ENCODE results near the gene DIP2C. TPM values are rescaled to one million over a fixed set of nuclear protein-coding genes. Genes with fewer than 3 reads are reported as not detected.

The DIP2C gene
- total RNA-seq, 1 experiment from 2014 or later, result 11.4 TPM

GRCh38 chr10:475709-476454 is 213.6 kb downstream of the DIP2C start:
- CTCF ChIA-PET, result no interaction called here
- POLR2A ChIA-PET, result no interaction called here
- peaks cover 23% of the 10 kb centered on the region for H3K36me3 Mint-ChIP-seq (ENCODE audit: insufficient read depth, unreplicated experiment)
- H3K27me3 ChIP-seq (replicated peaks; ENCODE audit: control insufficient read depth, insufficient read depth, low read length), result no peaks in the 10 kb centered on the region
- H3K36me3 ChIP-seq (ENCODE audit: control insufficient read depth, insufficient read depth, low read length), result no peaks in the 10 kb centered on the region
- BruUV-seq (replicated peaks), result no TSS peak
- peaks cover 7% of the 10 kb centered on the region for H3K4me1 Mint-ChIP-seq (ENCODE audit: low read depth, unreplicated experiment)
- H3K4me3 ChIP-seq (ENCODE audit: low read depth, low read length), result no peak overlapping the region
- no peak for TF ChIP-seq CTCF (IDR thresholded peaks at IDR 0.05; ENCODE audit: insufficient read depth in 1 of 2, low read depth in 1 of 2, low read length in 1 of 2, severe bottlenecking in 1 of 2, unreplicated experiment in 1 of 2)
- intact Hi-C loops (cut with micrococcal nuclease; ENCODE audit: unreplicated experiment), result no loop called here
- DNase-seq, result no peak
- peaks cover 27% of the 10 kb centered on the region for H3K9me3 Mint-ChIP-seq (ENCODE audit: unreplicated experiment)
- H3K4me3 Mint-ChIP-seq (ENCODE audit: unreplicated experiment), result no peak overlapping the region
- no peaks in the 10 kb centered on the region for H3K4me1 ChIP-seq
- no peak overlapping the region for H3K27ac Mint-ChIP-seq (ENCODE audit: unreplicated experiment)
- peaks cover 3% of the 10 kb centered on the region for H3K27me3 Mint-ChIP-seq (ENCODE audit: insufficient read depth, unreplicated experiment)
- H3K9me3 ChIP-seq, result no peaks in the 10 kb centered on the region

- Mint-ChIP-seq H3K27me3 (ENCODE audit: insufficient read depth, unreplicated experiment) (peaks cover 3% of the 10 kb centered on the region), H3K9me3 (ENCODE audit: unreplicated experiment) (peaks cover 27% of the 10 kb centered on the region), H3K4me3 (ENCODE audit: unreplicated experiment) (no peak overlapping the region), H3K4me1 (ENCODE audit: low read depth, unreplicated experiment) (peaks cover 7% of the 10 kb centered on the region), H3K27ac (ENCODE audit: unreplicated experiment) (no peak overlapping the region), H3K36me3 (ENCODE audit: insufficient read depth, unreplicated experiment) (peaks cover 23% of the 10 kb centered on the region)
- ChIA-PET CTCF (no interaction called here), POLR2A (no interaction called here)
- BruUV-seq (replicated peaks), result no TSS peak
- intact Hi-C loops (cut with micrococcal nuclease; ENCODE audit: unreplicated experiment), result no loop called here
- H3K36me3 ChIP-seq (ENCODE audit: control insufficient read depth, insufficient read depth, low read length), result no peaks in the 10 kb centered on the region
- H3K4me3 ChIP-seq (ENCODE audit: low read depth, low read length), result no peak overlapping the region
- TF ChIP-seq CTCF (IDR thresholded peaks at IDR 0.05; ENCODE audit: insufficient read depth in 1 of 2, low read depth in 1 of 2, low read length in 1 of 2, severe bottlenecking in 1 of 2, unreplicated experiment in 1 of 2), result no peak
- no peak for DNase-seq
- H3K27me3 ChIP-seq (replicated peaks; ENCODE audit: control insufficient read depth, insufficient read depth, low read length), result no peaks in the 10 kb centered on the region
- no peaks in the 10 kb centered on the region for H3K4me1 ChIP-seq
- no peaks in the 10 kb centered on the region for H3K9me3 ChIP-seq
Observed at GRCh38 chr10:474946-475345, 214.5 kb downstream of the DIP2C start.

- H3K36me3 ChIP-seq (ENCODE audit: control insufficient read depth, insufficient read depth, low read length), result no peaks in the 10 kb centered on the region
- no peak for DNase-seq
- Mint-ChIP-seq H3K9me3 (ENCODE audit: unreplicated experiment) (peaks cover 27% of the 10 kb centered on the region), H3K36me3 (ENCODE audit: insufficient read depth, unreplicated experiment) (peaks cover 23% of the 10 kb centered on the region), H3K4me3 (ENCODE audit: unreplicated experiment) (no peak overlapping the region), H3K27me3 (ENCODE audit: insufficient read depth, unreplicated experiment) (peaks cover 3% of the 10 kb centered on the region), H3K27ac (ENCODE audit: unreplicated experiment) (no peak overlapping the region), H3K4me1 (ENCODE audit: low read depth, unreplicated experiment) (peaks cover 7% of the 10 kb centered on the region)
- TF ChIP-seq CTCF (IDR thresholded peaks at IDR 0.05; ENCODE audit: insufficient read depth in 1 of 2, low read depth in 1 of 2, low read length in 1 of 2, severe bottlenecking in 1 of 2, unreplicated experiment in 1 of 2), result no peak
- H3K9me3 ChIP-seq, result no peaks in the 10 kb centered on the region
- no peaks in the 10 kb centered on the region for H3K27me3 ChIP-seq (replicated peaks; ENCODE audit: control insufficient read depth, insufficient read depth, low read length)
- no peak overlapping the region for H3K4me3 ChIP-seq (ENCODE audit: low read depth, low read length)
- intact Hi-C loops (cut with micrococcal nuclease; ENCODE audit: unreplicated experiment), result no loop called here
- H3K4me1 ChIP-seq, result no peaks in the 10 kb centered on the region
- BruUV-seq (replicated peaks), result no TSS peak
- CTCF ChIA-PET, result no interaction called here
- POLR2A ChIA-PET, result no interaction called here
Observed at GRCh38 chr10:474406-474805, 215.1 kb downstream of the DIP2C start.
